GM18499 (cell line): ENCODE measurements around the gene DRAM1.

Experiments
- ATAC-seq: cut with Tn5 transposase; IDR thresholded peaks from one replicate; pipeline ENCODE4 v1.9.1; 2021; ENCODE audit warnings: moderate number of reproducible peaks; ENCODE audit not compliant: insufficient read depth, unreplicated experiment

Gene DRAM1

GRCh38 chr12:101935890-101936746 is 58.7 kb downstream of the DRAM1 start:
- ATAC-seq, result peak; percentile 61

GRCh38 chr12:101939306-101939705 is 61.9 kb downstream of the DRAM1 start:
- ATAC-seq, result no peak

- ATAC-seq, result no peak
Measured at GRCh38 chr12:101939856-101940265, 62.5 kb downstream of the DRAM1 start.

GRCh38 chr12:101940400-101940950 is 63.1 kb downstream of the DRAM1 start:
- no peak for ATAC-seq

- peak; percentile 72 for ATAC-seq
Measured at GRCh38 chr12:101941306-101942249, 64.2 kb downstream of the DRAM1 start.

GRCh38 chr12:101942250-101942605 is 64.8 kb downstream of the DRAM1 start:
- ATAC-seq, result no peak

GRCh38 chr12:101945369-101946232 is 68.2 kb downstream of the DRAM1 start:
- ATAC-seq, result no peak

GRCh38 chr12:101946233-101946611 is 68.8 kb downstream of the DRAM1 start:
- ATAC-seq, result no peak

GRCh38 chr12:101947316-101947715 is 69.9 kb downstream of the DRAM1 start:
- ATAC-seq, result no peak

GRCh38 chr12:101948365-101948764 is 71.0 kb downstream of the DRAM1 start:
- ATAC-seq, result no peak

- no peak for ATAC-seq
Measured at GRCh38 chr12:101951002-101951670, 73.8 kb downstream of the DRAM1 start.

GRCh38 chr12:101954113-101954512 is 76.7 kb downstream of the DRAM1 start:
- ATAC-seq, result no peak

GRCh38 chr12:101954676-101955075 is 77.3 kb downstream of the DRAM1 start:
- no peak for ATAC-seq

GRCh38 chr12:101957252-101957959 is 80.0 kb downstream of the DRAM1 start:
- no peak for ATAC-seq

- no peak for ATAC-seq
Measured at GRCh38 chr12:101959607-101960006, 82.2 kb downstream of the DRAM1 start.

- no peak for ATAC-seq
Measured at GRCh38 chr12:101962486-101962885, 85.1 kb downstream of the DRAM1 start.

GRCh38 chr12:101963697-101964096 is 86.3 kb downstream of the DRAM1 start:
- no peak for ATAC-seq

- no peak for ATAC-seq
Measured at GRCh38 chr12:101966496-101966895, 89.1 kb downstream of the DRAM1 start.

- no peak for ATAC-seq
Measured at GRCh38 chr12:101967506-101967905, 90.1 kb downstream of the DRAM1 start.
